HG02623 (cell line): ENCODE data around the gene KCNIP4.

Source experiments
- ATAC-seq: cut with Tn5 transposase; IDR thresholded peaks from one replicate; pipeline ENCODE4 v1.9.1; 2021; ENCODE audit warnings: moderate library complexity; ENCODE audit not compliant: unreplicated experiment

The KCNIP4 gene

DNA sequence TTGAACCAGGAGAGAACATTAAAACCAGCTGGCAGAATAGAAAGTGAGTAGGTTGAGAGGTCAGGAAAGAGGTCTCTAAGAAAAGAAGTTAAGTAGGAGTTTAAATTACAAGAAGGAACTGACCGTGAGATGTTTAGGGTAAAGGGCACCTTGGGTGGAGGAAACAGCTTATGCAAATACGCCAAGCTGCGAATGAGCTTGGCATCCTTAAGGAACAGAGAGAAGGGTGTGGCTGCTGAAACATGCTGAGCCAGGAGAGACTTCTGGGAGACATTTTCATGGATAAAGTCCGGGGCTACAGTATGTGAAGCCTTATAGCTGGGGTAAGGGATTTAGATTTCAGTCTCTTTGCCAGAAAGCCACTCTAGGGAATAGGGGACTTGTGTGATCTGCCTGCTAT is 249.1 kb downstream of the KCNIP4 start:
- no peak for ATAC-seq

GRCh38 chr4:21697583-21697982 is 251.0 kb downstream of the KCNIP4 start:
- no peak for ATAC-seq

- ATAC-seq = no peak
These were observed 253.4 kb downstream of the KCNIP4 start for GRCh38 chr4:21695141-21695540.

- ATAC-seq = no peak
These were observed 256.3 kb downstream of the KCNIP4 start for GRCh38 chr4:21692241-21692640.

- no peak for ATAC-seq
These were observed 259.8 kb downstream of the KCNIP4 start for GRCh38 chr4:21688596-21689265.

DNA sequence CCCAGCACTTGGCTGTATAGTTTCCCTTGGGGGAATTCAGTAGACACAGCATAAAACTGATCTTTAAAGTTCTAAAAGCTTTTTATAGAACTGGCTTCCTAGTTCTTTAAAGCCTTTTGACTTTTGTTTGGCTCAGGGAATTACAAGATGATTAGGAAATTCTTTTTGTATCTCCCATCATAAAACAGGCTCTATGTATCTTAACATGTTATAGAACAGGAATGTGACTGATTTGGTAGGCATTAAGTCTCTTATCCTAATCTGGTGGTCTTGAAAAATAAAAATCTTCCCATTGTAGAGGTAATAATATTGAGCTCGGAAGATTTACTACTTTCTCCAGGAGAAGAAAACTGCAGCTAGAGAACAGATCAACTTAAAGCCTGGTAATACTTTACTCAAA is 262.7 kb downstream of the KCNIP4 start:
- no peak for ATAC-seq

DNA sequence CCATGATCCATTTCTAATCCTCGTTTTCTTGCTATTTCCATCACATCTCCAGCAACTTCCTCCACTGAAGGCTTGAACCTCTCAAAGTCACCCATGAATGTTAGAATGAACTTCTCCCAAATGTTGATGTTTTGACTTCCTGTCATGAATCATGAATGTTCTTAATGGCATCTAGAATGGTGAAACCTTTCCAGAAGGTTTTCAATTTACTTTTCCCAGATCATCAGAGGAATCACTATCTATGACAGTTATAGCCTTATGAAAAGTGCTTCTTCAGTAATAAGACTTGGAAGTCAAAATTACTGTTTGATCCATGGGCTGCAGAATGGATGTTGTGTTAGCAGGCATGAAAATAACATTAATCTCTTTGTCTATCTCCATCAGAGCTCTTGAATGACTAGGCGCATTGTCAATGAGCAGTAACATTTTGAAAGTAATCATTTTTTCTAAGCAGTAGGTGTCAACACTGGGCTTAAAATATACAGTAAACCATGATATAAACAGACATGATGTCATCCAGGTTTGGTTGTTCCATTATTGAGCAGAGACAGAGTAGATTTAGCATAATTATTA is 268.2 kb downstream of the KCNIP4 start:
- no peak for ATAC-seq

- no peak for ATAC-seq
These were observed 269.9 kb downstream of the KCNIP4 start for GRCh38 chr4:21678711-21679110.

- ATAC-seq = no peak
These were observed 271.4 kb downstream of the KCNIP4 start for GRCh38 chr4:21677173-21677572.

GRCh38 chr4:21664355-21664754 is 284.2 kb downstream of the KCNIP4 start:
- ATAC-seq = no peak

DNA sequence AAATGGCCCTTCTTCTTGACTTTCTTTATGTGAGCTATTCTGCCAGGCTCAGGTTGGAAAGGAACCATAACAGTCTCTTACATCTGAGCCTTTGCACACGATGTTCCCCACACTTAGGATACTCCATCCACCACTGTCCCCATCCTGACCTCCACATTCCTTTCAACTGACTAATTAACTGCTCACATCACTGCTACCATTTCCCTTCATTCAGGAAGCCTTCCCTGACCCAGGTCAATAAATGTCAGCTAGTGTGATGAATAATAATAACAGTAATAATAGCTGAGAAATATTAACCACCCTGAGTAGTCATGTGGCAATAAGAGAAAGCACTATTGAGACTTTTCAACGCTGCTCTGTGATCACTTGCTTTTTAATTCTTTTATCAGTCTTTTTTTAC is 291.7 kb downstream of the KCNIP4 start:
- ATAC-seq = no peak

DNA sequence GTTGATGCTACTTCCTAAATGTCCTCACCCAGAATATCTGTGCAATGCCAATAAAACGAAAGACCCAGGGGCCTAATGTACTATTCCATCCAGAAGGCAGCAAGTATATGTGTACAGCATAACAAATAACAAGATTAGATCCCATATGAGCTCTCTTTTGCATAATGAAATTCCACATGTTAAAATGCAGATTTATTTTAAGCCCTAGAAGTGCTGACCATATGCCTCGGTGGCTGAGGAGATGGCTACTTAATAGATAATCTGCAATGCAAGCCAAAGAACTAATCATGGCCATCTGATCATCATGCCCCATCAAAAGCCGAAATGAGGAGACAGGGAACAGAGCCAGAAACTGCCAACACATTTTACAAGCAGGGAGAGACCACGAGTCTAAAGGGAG is 293.5 kb downstream of the KCNIP4 start:
- ATAC-seq = no peak

DNA sequence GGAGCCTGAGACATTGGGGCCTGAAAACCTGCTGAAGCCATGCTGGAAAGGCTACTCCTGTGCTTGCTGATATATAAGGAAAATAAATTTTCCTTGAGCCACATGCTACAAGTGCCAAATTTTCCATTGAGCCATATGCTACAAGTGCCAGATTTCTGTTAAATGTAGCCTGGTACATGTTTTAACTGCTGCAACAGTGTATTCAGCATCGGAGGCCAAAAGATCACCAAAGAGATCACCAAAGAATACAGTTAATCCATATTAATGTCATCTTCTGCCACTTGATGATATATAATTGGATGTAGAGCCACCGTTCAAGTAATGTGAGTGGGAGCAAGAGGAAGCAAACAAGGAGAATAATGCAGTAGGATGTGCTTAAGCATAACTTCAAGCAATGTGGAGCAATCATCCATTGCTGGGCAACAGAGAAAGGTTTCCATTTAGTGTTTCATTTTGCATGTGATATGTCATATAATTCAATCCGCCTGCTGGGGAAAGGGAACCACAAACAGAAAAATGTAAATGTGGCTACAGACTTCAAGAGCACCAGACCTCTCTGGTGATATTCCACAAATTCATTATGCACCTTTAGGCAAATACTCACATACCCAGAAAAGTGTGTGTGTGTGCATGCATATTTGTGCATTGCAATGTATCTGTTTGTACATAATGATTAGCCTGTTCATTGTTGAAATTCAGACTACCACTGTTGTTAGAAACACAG is 295.9 kb downstream of the KCNIP4 start:
- no peak for ATAC-seq

- no peak for ATAC-seq
These were observed 299.0 kb downstream of the KCNIP4 start for GRCh38 chr4:21649391-21650090.

DNA sequence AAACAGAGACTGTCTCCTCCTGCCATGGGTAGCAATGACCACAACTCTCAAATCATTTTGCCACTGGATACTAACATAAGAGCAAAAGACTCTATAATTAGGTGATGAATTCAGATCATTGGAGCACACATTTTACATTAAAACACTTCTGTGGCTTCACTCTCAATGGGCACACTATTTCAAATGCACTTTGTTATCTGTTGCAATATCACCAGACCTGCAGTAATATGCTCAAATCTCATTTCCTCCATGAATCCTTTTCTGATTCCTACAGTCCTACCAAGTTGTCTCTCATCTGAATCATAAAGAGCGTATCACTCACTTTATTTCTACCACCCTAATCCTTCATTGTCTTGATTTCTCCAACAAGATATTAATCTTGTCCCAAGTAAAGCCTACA is 302.8 kb downstream of the KCNIP4 start:
- ATAC-seq = no peak

DNA sequence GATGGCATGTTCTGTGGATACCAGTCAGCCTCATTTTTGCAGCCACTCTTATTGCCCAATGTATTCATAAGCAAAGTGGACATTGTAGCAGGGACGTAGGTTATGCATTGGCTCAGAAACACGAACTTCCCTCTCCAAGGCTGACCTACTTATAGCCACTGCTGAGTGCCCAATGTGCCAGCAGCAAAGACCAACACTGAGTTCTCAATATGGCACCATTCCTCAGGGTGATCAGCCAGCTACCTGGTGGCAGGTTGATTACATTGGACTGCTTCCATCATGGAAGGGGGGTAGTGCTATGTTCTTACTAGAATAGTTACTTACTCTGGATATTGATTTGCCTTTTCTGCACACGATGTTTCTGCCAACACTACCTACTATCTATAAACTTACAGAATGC is 306.9 kb downstream of the KCNIP4 start:
- no peak for ATAC-seq

GRCh38 chr4:21638171-21638725 is 310.3 kb downstream of the KCNIP4 start:
- ATAC-seq = no peak

GRCh38 chr4:21628916-21629610 is 319.5 kb downstream of the KCNIP4 start:
- no peak for ATAC-seq

DNA sequence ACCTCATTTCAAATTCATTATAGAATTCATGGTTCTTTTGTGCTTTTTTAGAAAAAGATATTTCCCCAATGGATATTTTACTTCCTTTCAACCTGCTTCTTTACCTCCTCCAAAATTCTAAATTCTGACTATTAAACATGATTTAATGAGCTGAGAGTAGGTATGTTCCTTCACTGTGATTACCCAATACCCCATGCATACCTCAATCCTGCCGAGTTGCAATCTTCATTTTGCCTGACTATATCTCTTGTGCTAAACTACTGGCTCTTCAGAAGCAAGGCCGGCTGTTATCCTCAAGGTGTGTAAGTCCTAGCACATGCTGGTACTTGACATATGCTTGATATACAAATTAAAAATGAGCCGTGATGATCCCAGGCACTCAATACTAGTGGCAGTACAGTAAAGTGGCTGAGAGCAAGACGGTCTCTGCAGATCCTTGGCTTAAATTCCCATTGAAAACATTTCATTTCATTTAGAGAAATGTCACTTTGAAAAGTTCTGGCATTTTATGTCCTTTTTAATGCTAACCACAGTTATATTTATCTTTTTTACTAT is 320.4 kb downstream of the KCNIP4 start:
- no peak for ATAC-seq

DNA sequence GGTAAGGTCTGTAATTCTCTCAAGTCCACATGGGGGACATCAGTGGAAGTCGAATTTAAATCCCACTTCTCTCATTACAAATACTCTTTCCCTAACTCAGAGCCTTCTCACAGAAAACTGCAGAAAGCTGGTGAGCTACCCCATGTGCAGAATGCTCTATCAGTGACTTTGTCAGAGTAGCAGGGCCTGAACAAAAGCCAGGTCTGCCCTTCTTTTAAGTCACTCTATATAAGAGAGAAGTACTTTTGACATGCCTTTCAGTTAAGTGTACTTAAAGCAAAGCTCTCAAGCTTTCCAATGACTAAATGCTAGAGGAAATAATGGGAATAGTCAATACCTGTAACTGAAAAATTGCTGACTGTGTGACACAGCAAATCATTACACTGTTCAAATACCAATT is 323.1 kb downstream of the KCNIP4 start:
- ATAC-seq = no peak

- ATAC-seq = no peak
These were observed 343.6 kb downstream of the KCNIP4 start for GRCh38 chr4:21605006-21605405.
